ENCODE results near the gene ACD. TPM values are rescaled to one million over a fixed set of nuclear protein-coding genes. Genes with fewer than 3 reads are reported as not detected.

The ACD gene
- total and polyA plus RNA-seq, 2 of the 4 experiments (the other 2 are of a cell fraction), result 15.6 to 31.1 TPM

DNA sequence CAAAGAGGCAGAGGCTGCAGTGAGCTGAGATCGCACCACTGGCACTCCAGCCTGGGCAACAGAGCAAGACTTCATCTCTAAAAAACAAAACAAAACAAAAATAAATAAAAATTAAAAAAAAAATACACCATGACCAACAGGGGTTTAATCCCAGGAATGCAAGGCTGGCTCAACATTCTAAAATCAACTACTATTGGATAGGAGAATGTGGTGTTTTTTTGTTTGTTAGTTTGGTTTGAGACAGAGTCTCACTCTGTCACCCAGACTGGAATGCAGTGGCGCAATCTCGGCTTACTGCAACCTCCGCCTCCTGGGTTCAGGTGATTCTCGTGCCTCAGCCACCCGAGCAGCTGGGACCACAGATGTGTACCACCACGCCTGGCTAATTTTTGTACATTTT is 39.2 kb upstream of the ACD start:
- Histone ChIP-seq H4K20me1 (ENCODE audit: insufficient read depth, low read length) (peaks cover 9% of the 10 kb centered on the region; the same call in 1 of the 2 replicates), H3K9ac (ENCODE audit: low read depth, low read length) (no peak overlapping the region), H2BK5ac (ENCODE audit: low read depth, low read length, poor library complexity, severe bottlenecking) (no peak overlapping the region), H3K27ac (ENCODE audit: insufficient read depth, low read length) (no peak overlapping the region), H3K36me3 (ENCODE audit: control insufficient read depth, insufficient read depth, low read length) (no peaks in the 10 kb centered on the region), H4K91ac (ENCODE audit: insufficient read depth, low read depth, low read length) (no peak overlapping the region), H3K18ac (ENCODE audit: low read depth, low read length) (no peak overlapping the region), H3K9me1 (ENCODE audit: insufficient read depth, low read length) (peaks cover 9% of the 10 kb centered on the region; the same call in 1 of the 2 replicates), H3K27me3 (ENCODE audit: control insufficient read depth, insufficient read depth, low read length) (no peaks in the 10 kb centered on the region), H3K4me2 (ENCODE audit: low read depth, low read length) (no peak overlapping the region), H2AK9ac (replicated peaks; ENCODE audit: low read depth, low read length, poor library complexity) (no peak overlapping the region), H3K4me3 (ENCODE audit: insufficient read depth, low read depth, low read length) (no peak overlapping the region), H3K23ac (ENCODE audit: low read depth, low read length) (no peak overlapping the region), H2AK5ac (ENCODE audit: low read depth, low read length) (no peak overlapping the region), H3K56ac (ENCODE audit: extremely low read depth, insufficient read depth, low read length) (no peak overlapping the region), H2BK20ac (ENCODE audit: low read depth, low read length) (no peak overlapping the region), H3K14ac (replicated peaks; ENCODE audit: low read depth, low read length) (no peak overlapping the region), H3K79me1 (ENCODE audit: low read depth in 1 of 2, low read length in 2 of 2) (peaks cover 5 to 44% of the 10 kb centered on the region in 2 experiments), H3K9me3 (ENCODE audit: control insufficient read depth, insufficient read depth, low read length) (no peaks in the 10 kb centered on the region), H2BK120ac (ENCODE audit: low read depth, low read length) (no peak overlapping the region), H2AFZ (replicated peaks; ENCODE audit: low read length, poor library complexity) (no peak overlapping the region), H4K8ac (ENCODE audit: low read depth in 2 of 2, low read length in 2 of 2) (no peak overlapping the region), H3K4ac (ENCODE audit: low read depth, low read length) (no peak overlapping the region), H4K5ac (ENCODE audit: low read depth, low read length) (no peak overlapping the region), H3K4me1 (ENCODE audit: control insufficient read depth, insufficient read depth, low read length) (no peaks in the 10 kb centered on the region), H2BK15ac (ENCODE audit: low read depth, low read length) (no peak overlapping the region)
- no TSS peak for BruUV-seq (replicated peaks)
- TF ChIP-seq CEBPB (IDR thresholded peaks at IDR 0.05; ENCODE audit: low read depth, low read length), result 0 out of 2 replicates have a peak, but pooled peaks have one; percentile 17
- no peak for TF ChIP-seq MAFK (IDR thresholded peaks at IDR 0.05; ENCODE audit: low read depth, low read length)
- TF ChIP-seq BHLHE40 (IDR thresholded peaks at IDR 0.05; ENCODE audit: low read depth, low read length), result no peak
- TF ChIP-seq MXI1 (IDR thresholded peaks at IDR 0.05; ENCODE audit: borderline replicate concordance, low read depth, low read length), result no peak
- ChIA-PET CTCF (no interaction called here), POLR2A (ENCODE audit: unreplicated experiment) (no interaction called here)
- no peak for DNase-seq
- no peak for ATAC-seq (ENCODE audit: low read depth)
- dilution Hi-C loops (cut with HindIII; ENCODE audit: low sequenced_read_pairs, unreplicated experiment), result no loop called here
- intact Hi-C loops (cut with micrococcal nuclease), result no loop called here
- in situ Hi-C loops (cut with MboI; ENCODE audit: low sequenced_read_pairs), result no loop called here
- WGBS, 2 experiments (ENCODE audit: extremely low coverage in 2 of 2, insufficient read length in 1 of 2), result 100% methylated on average over 3 of the region's 7 CpGs; no CpG with 5 or more reads in 1 of the 2 experiments

Measured in IMR-90 (cell line).